HG02678 (cell line): Measurements from ENCODE around the gene INIP.
A peak's percentile ranks its signal among the peaks of the same experiment; 100 is the strongest.
"Not testable (repeated sequence)": the region's sequence is repeated elsewhere in the genome, so short reads cannot be mapped to it uniquely, and the experiment has no call there.

ENCODE experiments used
- ATAC-seq: cut with Tn5 transposase; IDR thresholded peaks from one replicate; pipeline ENCODE4 v1.9.1; 2021; ENCODE audit warnings: mild to moderate bottlenecking, moderate library complexity; ENCODE audit not compliant: unreplicated experiment

The INIP gene

GRCh38 chr9:112743216-112743836 lies 25.4 kb upstream of the INIP start:
- no peak for ATAC-seq

GRCh38 chr9:112734892-112735291 lies 17.0 kb upstream of the INIP start:
- ATAC-seq = no peak

- no peak for ATAC-seq
Observed at GRCh38 chr9:112731971-112732370, 14.1 kb upstream of the INIP start.

DNA sequence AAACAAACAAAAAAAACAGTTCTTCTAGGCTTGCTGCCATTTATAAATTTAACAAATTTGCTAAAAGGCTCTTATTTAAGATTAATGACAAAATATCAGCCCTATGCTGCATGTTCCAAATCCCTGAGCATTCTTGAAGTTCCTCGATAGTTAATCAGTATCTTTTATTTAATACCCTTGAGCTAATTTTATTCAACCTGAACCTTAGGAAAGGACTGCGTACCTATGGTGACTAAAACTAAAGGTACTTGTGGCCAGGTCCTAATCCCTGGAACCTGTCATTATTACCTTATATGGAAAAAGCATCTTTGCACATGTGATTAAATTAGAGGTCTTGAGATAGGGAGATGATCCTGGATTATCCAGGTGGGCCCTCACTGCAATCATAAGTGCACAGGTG lies 10.5 kb upstream of the INIP start:
- ATAC-seq = no peak

DNA sequence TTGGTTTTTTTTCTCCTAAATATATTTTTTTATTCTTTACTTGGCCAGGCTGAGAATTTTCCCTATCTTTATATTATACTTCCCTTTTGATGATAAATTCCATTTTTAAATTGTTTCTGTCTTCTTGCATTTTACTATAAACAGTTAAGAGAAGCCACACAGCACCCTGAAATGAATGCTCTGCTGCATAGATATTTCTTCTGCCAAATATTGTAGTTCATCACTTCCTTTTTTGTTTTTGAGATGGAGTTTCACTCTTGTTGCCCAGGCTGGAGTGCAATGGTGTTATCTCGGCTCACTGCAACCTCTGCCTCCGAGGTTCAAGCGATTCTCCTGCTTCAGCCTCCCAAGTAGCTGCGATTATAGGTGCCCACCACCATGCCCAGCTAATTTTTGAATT lies 8.5 kb upstream of the INIP start:
- ATAC-seq = no peak

GRCh38 chr9:112725961-112726360 lies 8.0 kb upstream of the INIP start:
- ATAC-seq = no peak

- not testable (repeated sequence) for ATAC-seq
Observed at GRCh38 chr9:112722749-112723148, 4.8 kb upstream of the INIP start.

GRCh38 chr9:112720113-112720780 lies 2.3 kb upstream of the INIP start:
- ATAC-seq = no peak

- ATAC-seq = no peak
Observed at GRCh38 chr9:112719696-112720095, 1.8 kb upstream of the INIP start.

GRCh38 chr9:112719241-112719691 lies 1.3 kb upstream of the INIP start:
- ATAC-seq = no peak

GRCh38 chr9:112712678-112713077 lies 5.2 kb downstream of the INIP start:
- ATAC-seq = no peak

- no peak for ATAC-seq
Observed at GRCh38 chr9:112711050-112711689, 6.7 kb downstream of the INIP start.

DNA sequence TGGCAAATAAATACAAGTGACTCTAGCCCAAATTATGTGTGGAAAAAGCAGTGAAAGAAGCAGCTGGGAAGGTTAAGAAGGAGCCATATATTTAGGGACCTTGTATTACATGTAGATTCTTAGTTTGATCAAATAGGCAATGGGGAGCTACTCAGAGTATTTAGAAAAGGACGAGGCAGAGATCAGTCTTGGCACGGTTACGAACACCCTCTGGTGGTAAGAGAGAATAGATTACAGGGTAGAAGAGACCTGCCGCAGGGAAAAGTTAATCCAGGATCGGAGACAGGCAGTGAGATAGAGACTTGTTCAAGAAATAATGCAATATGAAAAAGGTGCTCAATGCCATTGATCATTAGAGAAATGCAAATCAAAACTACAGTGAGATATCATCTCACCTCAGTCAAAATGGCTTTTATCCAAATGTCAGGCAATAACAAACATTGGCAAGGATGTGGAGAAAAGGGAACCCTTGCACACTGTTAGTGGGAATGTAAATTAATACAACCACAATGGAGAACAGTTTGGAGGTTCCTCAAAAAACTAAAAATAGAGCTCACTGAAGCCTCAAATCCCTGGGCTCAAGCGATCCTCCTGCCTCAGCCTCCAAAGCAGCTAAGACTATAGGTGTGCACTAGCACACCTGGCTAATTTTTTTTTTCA lies 12.0 kb downstream of the INIP start:
- no peak for ATAC-seq

GRCh38 chr9:112703304-112703703 lies 14.6 kb downstream of the INIP start:
- no peak for ATAC-seq

GRCh38 chr9:112700085-112700484 lies 17.8 kb downstream of the INIP start:
- no peak for ATAC-seq

- peak; percentile 86 for ATAC-seq
Observed at GRCh38 chr9:112699230-112699629, 18.7 kb downstream of the INIP start.

DNA sequence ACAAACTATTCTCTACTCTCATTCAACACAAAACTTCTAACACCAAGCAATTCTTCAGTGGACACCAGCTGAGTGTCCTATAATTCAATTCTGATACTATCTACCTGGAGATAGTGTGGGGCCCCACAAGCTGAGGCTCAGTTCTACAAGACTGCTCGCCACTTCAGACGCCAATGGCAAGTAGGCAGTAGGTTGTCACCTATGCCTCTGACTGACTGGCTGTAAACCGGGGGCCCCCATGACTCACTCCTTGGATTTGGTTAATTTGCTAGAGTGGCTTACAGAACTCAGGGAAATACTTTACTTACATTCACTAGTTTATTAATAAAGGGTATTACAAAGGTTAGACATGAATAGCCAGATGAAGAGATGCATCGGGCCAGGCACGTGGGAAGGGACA lies 21.5 kb downstream of the INIP start:
- no peak for ATAC-seq

DNA sequence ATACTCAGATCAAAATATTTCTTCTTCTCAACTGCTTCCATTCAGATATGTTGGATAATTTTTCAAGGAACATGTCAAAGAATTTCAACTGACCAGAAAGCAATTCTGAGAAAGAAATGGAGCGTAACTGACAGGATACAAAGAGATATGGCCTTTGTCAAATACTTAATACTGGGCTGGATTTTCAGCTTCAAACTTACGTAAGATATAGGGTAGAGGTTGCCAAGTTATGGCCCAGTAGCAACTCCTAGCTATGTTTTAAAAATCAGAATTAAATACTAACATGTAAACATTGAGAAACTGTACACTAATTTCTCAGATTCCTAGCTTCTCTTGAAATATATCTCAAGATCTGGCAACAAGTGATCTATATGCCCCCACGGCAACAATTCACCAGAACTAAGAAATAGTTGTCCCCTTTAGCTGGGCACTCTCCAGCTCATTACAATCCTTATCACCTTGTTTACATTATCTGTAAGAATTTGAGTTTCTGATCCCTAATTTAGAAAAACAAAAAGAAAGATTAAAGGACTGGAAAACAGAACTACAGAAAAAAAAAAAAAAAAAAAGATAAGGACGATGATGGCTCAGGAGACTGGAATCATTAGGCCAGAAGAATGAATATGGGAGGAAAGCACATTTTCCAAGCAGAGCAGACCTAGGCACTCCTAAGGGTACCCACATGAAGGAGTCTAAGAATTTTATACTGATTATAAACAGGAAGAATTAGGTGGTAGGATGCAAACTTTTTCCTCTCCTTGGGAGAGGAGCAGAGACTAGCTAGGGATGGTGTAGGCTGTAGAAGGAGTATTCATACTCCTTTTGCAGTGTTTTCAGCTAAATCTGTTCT lies 23.0 kb downstream of the INIP start:
- no peak for ATAC-seq

- ATAC-seq = no peak
Observed at GRCh38 chr9:112689161-112689740, 28.7 kb downstream of the INIP start.

GRCh38 chr9:112680731-112681402 lies 37.0 kb downstream of the INIP start:
- ATAC-seq = no peak
